ENCODE measurements around the gene REPS1.

REPS1 gene

GRCh38 chr6:138926579-138926978 is 61.5 kb downstream of the REPS1 start:
- no peak for DNase-seq (ENCODE audit: low read depth in 2 of 2)

GRCh38 chr6:138925806-138926205 is 62.2 kb downstream of the REPS1 start:
- no peak for DNase-seq (ENCODE audit: low read depth in 2 of 2)

GRCh38 chr6:138923561-138923960 is 64.5 kb downstream of the REPS1 start:
- DNase-seq (ENCODE audit: low read depth in 2 of 2), result no peak

GRCh38 chr6:138920906-138921305 is 67.1 kb downstream of the REPS1 start:
- DNase-seq (ENCODE audit: low read depth in 2 of 2), result no peak

- DNase-seq (ENCODE audit: low read depth in 2 of 2), result no peak
Observed at GRCh38 chr6:138914701-138915100, 73.4 kb downstream of the REPS1 start.

GRCh38 chr6:138912308-138912707 is 75.7 kb downstream of the REPS1 start:
- no peak for DNase-seq (ENCODE audit: low read depth in 2 of 2)

GRCh38 chr6:138909975-138910374 is 78.1 kb downstream of the REPS1 start:
- DNase-seq (ENCODE audit: low read depth in 2 of 2), result no peak

GRCh38 chr6:138909511-138909910 is 78.5 kb downstream of the REPS1 start:
- DNase-seq (ENCODE audit: low read depth in 2 of 2), result no peak

GRCh38 chr6:138907167-138907566 is 80.9 kb downstream of the REPS1 start:
- DNase-seq (ENCODE audit: low read depth in 2 of 2), result no peak

- no peak for DNase-seq (ENCODE audit: low read depth in 2 of 2)
Observed at GRCh38 chr6:138897031-138897430, 91.0 kb downstream of the REPS1 start.

- no peak for DNase-seq (ENCODE audit: low read depth in 2 of 2)
Observed at GRCh38 chr6:138896104-138896756, 91.8 kb downstream of the REPS1 start.

- no peak for DNase-seq (ENCODE audit: low read depth in 2 of 2)
Observed at GRCh38 chr6:138891255-138891986, 96.6 kb downstream of the REPS1 start.

GRCh38 chr6:138885156-138885819 is 102.8 kb downstream of the REPS1 start:
- DNase-seq (ENCODE audit: low read depth in 2 of 2), result no peak

GRCh38 chr6:138882369-138883017 is 105.6 kb downstream of the REPS1 start:
- DNase-seq (ENCODE audit: low read depth in 2 of 2), result no peak

- DNase-seq (ENCODE audit: low read depth in 2 of 2), result no peak
Observed at GRCh38 chr6:138873191-138873590, 114.9 kb downstream of the REPS1 start.

GRCh38 chr6:138869398-138869797 is 118.7 kb downstream of the REPS1 start:
- DNase-seq (ENCODE audit: low read depth in 2 of 2), result no peak

GRCh38 chr6:138868181-138868580 is 119.9 kb downstream of the REPS1 start:
- DNase-seq (ENCODE audit: low read depth in 2 of 2), result no peak

- DNase-seq (ENCODE audit: low read depth in 2 of 2), result no peak
Observed at GRCh38 chr6:138865480-138866109, 122.5 kb downstream of the REPS1 start.

- no peak for DNase-seq (ENCODE audit: low read depth in 2 of 2)
Observed at GRCh38 chr6:138864343-138864890, 123.6 kb downstream of the REPS1 start.

- DNase-seq (ENCODE audit: low read depth in 2 of 2), result no peak
Observed at GRCh38 chr6:138863321-138863720, 124.7 kb downstream of the REPS1 start.

- DNase-seq (ENCODE audit: low read depth in 2 of 2), result no peak
Observed at GRCh38 chr6:138862456-138862855, 125.6 kb downstream of the REPS1 start.

- no peak for DNase-seq (ENCODE audit: low read depth in 2 of 2)
Observed at GRCh38 chr6:138857775-138858174, 130.3 kb downstream of the REPS1 start.
